Activated CD4-positive, alpha-beta T cell treated with anti-CD3 and anti-CD28 coated beads for 36 hours (primary cell): ENCODE results near the gene CDH5. TPM values are rescaled to one million over a fixed set of nuclear protein-coding genes. Genes with fewer than 3 reads are reported as not detected.

Experiments
- ATAC-seq: fragments of 200-7000 bp; cut with Tn5 transposase; one replicate; pipeline ENCODE4 v1.10.0; 2021; ENCODE audit warnings: mild to moderate bottlenecking, moderate library complexity
- CTCF ChIA-PET: fragments of 350-600 bp; sonication (Branson Sonifier 250); formaldehyde crosslinking; loops from one replicate; lab custom pipeline; 2021; ENCODE audit warnings: antibody characterized with exemption; lab: Charles Lee
- POLR2A ChIA-PET: fragments of 350-600 bp; sonication (Branson Sonifier 250); formaldehyde crosslinking; loops from one replicate; lab custom pipeline; 2021; ENCODE audit warnings: antibody characterized with exemption, inconsistent platforms; lab: Charles Lee
- DNase-seq: peaks from one replicate; pipeline ENCODE4 v3.0.0-alpha.2; 2020
- H3K27ac Mint-ChIP-seq: one replicate; pipeline ENCODE4 v1.8.0; 2021; ENCODE audit warnings: mixed read lengths
- H3K27me3 Mint-ChIP-seq: one replicate; pipeline ENCODE4 v1.8.0; 2021; ENCODE audit warnings: mixed read lengths
- H3K36me3 Mint-ChIP-seq: one replicate; pipeline ENCODE4 v1.8.0; 2021; ENCODE audit warnings: low read depth, mixed read lengths
- H3K4me1 Mint-ChIP-seq: one replicate; pipeline ENCODE4 v1.8.0; 2021; ENCODE audit warnings: mixed read lengths
- H3K4me3 Mint-ChIP-seq: one replicate; pipeline ENCODE4 v1.8.0; 2021; ENCODE audit warnings: mild to moderate bottlenecking, moderate library complexity, mixed read lengths
- H3K9me3 Mint-ChIP-seq: one replicate; pipeline ENCODE4 v1.8.0; 2021; ENCODE audit warnings: low read depth, mixed read lengths
- intact Hi-C, 2 experiments: fragments of 100-400 bp; cut with DNase I in 1 of 2; cut with micrococcal nuclease in 1 of 2; formaldehyde crosslinking; loops; one replicate each; pipeline versions ENCODE4 v1.14.2 to v1.15.1; 2022 to 2024; cut with DNase I, micrococcal nuclease
- total RNA-seq, 2 experiments: library from RNA; stranded (reverse); gene quantifications; one replicate each; pipeline ENCODE4 v1.2.3, GENCODE V29; 2021

CDH5 gene
- total RNA-seq, 2 experiments from 2014 or later, result not detected

DNA sequence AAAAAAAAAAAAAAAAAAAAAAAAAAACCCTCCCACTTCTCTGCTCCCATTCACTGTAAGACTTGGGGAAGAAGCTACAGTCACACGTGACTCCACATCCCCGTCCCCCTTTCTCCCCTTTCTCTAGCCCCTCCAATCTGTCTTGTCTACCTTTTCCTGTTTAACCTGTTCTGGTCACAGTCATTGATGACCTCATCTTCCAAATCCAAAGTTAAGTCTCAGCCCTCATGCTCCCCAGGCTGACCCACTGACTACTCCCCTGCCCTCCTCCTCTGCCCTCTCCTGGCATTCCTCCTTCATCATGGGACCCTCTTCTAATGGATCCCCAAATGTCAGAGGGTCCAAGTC is 1.6 kb upstream of the CDH5 start:
- POLR2A ChIA-PET, result no interaction called here
- no peaks in the 10 kb centered on the region for H3K9me3 Mint-ChIP-seq
- H3K27me3 Mint-ChIP-seq, result peaks cover 39% of the 10 kb centered on the region
- ATAC-seq, result no peak
- DNase-seq, result no peak
- H3K4me1 Mint-ChIP-seq, result no peaks in the 10 kb centered on the region
- CTCF ChIA-PET, result interaction anchor here (0.8 kb wide), 1 partner anchor 8 kb away, joined by 3 read pairs; no protein-coding TSS in a partner anchor
- no peak overlapping the region for H3K4me3 Mint-ChIP-seq
- intact Hi-C loops, result no loop called here
- no peaks in the 10 kb centered on the region for H3K36me3 Mint-ChIP-seq
- H3K27ac Mint-ChIP-seq, result no peak overlapping the region

DNA sequence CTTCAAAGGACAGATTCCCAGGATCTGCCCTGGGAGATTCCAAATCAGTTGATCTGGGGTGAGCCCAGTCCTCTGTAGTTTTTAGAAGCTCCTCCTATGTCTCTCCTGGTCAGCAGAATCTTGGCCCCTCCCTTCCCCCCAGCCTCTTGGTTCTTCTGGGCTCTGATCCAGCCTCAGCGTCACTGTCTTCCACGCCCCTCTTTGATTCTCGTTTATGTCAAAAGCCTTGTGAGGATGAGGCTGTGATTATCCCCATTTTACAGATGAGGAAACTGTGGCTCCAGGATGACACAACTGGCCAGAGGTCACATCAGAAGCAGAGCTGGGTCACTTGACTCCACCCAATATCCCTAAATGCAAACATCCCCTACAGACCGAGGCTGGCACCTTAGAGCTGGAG is 840 bp upstream of the CDH5 start:
- intact Hi-C loops, result no loop called here
- H3K4me3 Mint-ChIP-seq, result no peak overlapping the region
- peaks cover 36% of the 10 kb centered on the region for H3K27me3 Mint-ChIP-seq
- H3K4me1 Mint-ChIP-seq, result no peaks in the 10 kb centered on the region
- ChIA-PET CTCF (interaction anchor here (0.7 to 0.9 kb wide), 4 partner anchors 8 to 26 kb away, joined by 3 to 6 read pairs (median 4); no protein-coding TSS in a partner anchor), POLR2A (no interaction called here)
- H3K27ac Mint-ChIP-seq, result no peak overlapping the region
- DNase-seq, result no peak
- H3K9me3 Mint-ChIP-seq, result no peaks in the 10 kb centered on the region
- no peaks in the 10 kb centered on the region for H3K36me3 Mint-ChIP-seq
- no peak for ATAC-seq

DNA sequence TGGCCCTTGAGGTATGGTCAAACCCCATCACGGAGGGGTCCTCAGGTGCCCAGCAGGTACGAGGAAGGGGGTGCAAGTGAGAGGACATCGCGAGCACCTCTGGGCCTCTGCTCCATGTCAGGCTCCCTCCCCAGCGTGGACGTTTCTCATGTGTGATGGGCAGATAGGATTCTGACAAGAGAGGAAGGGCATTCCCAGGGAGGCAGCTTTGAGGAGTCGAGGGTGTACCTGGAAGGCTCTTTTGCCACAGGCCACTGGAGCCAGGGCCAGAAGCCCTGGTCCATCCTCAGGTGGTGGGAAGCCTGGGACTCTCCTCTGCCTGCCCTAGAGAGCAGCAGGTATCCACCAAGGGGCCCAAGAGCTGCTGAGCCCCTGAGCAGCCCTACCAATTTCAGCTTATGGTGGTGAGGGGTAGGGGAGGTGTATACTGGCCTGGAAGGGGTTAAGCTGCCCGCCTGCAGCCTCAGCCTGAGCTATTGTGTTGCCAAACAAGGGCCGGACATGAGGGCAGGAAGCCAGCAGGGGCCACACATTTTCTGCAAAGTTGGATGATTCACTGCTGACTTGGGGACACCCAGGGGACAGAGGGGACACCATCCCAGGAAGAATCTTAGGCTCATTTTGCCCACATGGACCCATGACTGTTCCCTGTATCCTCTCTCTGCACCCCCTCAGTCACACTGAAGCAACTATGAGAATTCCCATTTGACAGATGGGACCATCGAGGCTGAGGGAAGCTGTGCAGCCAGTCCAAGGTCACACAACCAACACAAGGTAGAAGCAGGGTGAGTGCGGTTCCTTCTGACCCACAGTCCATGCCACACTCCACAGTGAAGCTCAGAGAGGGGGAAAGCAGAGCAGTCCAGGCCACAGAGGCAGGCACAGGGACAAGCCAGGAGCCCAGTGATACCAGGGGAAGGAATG is 1.7 kb downstream of the CDH5 start:
- Mint-ChIP-seq H3K27ac (no peak overlapping the region), H3K27me3 (peaks cover 19% of the 10 kb centered on the region), H3K4me1 (no peaks in the 10 kb centered on the region), H3K4me3 (no peak overlapping the region), H3K9me3 (no peaks in the 10 kb centered on the region), H3K36me3 (no peaks in the 10 kb centered on the region)
- ChIA-PET POLR2A (no interaction called here), CTCF (interaction anchor here (0.9 to 2.1 kb wide), 3 partner anchors 11 to 153 kb away, joined by 3 to 14 read pairs (median 4); no protein-coding TSS in a partner anchor)
- ATAC-seq, result no peak
- no peak for DNase-seq
- intact Hi-C loops, result no loop called here

DNA sequence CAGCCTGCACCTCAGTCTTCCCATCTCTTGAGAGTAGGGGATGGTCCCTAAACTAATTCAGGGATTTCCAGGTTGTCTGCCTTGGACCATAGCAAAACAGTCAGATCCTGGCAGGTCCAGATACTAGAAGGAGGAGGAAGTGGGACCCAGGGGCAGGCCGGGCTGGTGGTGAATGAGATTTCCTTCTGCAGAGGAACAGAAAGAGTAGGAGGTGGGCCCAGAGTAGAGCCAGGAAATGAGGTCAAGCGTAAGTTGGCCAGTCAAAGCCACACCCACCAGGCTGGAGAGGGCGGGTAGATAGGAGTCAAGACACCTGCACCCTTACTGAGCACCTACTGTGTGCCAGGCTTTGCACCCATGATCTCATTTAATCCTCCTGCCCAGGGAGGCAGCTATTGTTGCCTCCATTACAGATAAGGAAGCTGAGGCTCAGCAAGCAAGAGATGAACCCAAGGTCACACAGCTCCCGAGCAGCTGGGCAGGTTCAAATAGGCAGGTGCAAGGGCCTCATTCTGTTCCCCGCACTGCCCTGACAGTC is 2.6 kb downstream of the CDH5 start:
- intact Hi-C loops, result no loop called here
- peaks cover 13% of the 10 kb centered on the region for H3K27me3 Mint-ChIP-seq

DNA sequence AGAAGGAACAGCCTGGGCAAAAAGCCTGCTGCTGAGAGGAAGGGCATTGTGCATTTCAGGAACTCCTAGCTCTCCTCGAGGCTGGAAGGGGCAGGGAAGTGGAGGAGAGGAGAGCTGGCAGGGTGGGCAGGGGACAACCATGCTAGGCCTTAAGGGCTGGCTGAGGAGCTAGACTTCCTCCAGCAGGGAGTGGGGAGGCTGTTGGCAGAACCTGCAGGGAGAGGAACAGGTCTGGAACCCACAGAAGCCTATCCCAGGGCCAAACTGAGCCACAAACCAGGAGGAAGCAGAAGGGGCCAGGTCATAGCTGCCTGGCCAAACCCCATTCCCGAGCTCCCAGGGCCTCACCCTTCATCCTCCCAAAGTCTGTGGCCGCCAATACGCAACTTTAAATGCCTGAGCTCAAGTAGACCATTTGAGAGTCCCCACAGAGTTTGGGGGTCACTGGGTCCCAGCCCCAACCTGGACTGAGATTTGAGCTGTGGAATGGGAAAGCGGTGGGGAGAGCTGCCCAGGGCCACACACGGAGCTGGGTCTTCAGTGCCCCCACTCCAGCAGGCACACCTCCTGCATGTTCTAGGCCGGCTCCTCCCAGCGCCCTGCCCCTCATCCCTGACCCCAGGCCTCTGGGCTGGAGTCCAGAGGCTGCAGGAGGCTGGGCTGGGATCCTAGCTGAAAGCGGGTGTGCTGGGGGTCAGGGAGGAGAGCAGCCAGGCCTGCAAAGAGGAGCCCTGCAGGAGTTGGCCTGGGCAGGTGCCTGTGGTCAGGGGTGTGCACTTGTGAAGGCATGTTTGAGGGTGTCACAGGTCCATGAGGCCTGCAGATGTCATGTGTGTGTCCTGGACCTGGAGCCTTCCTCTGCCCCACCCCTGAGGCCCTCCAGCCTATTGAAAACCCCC is 4.5 kb downstream of the CDH5 start:
- ChIA-PET CTCF (interaction anchor here (0.6 to 2.4 kb wide), 3 partner anchors 13 to 36 kb away, joined by 3 to 15 read pairs (median 7); no protein-coding TSS in a partner anchor), POLR2A (interaction anchor here (0.7 kb wide), 1 partner anchor 103 kb away, joined by 3 read pairs; no protein-coding TSS in a partner anchor)
- Mint-ChIP-seq H3K27me3 (no peaks in the 10 kb centered on the region), H3K27ac (no peak overlapping the region), H3K4me3 (no peak overlapping the region), H3K36me3 (no peaks in the 10 kb centered on the region), H3K4me1 (no peaks in the 10 kb centered on the region), H3K9me3 (no peaks in the 10 kb centered on the region)
- intact Hi-C loops, result no loop called here
- no peak for ATAC-seq
- no peak for DNase-seq

More for the DNA sequence above, 2.6 kb downstream of the CDH5 start:
- DNase-seq (peak; percentile 15), ATAC-seq (peak; percentile 51)
- CTCF ChIA-PET, result interaction anchor here (0.6 to 2.4 kb wide), 4 partner anchors 11 to 230 kb away, joined by 3 to 15 read pairs (median 6); no protein-coding TSS in a partner anchor
- POLR2A ChIA-PET, result no interaction called here
- Mint-ChIP-seq H3K27ac (no peak overlapping the region), H3K4me1 (no peaks in the 10 kb centered on the region), H3K9me3 (no peaks in the 10 kb centered on the region), H3K4me3 (no peak overlapping the region), H3K36me3 (no peaks in the 10 kb centered on the region)

DNA sequence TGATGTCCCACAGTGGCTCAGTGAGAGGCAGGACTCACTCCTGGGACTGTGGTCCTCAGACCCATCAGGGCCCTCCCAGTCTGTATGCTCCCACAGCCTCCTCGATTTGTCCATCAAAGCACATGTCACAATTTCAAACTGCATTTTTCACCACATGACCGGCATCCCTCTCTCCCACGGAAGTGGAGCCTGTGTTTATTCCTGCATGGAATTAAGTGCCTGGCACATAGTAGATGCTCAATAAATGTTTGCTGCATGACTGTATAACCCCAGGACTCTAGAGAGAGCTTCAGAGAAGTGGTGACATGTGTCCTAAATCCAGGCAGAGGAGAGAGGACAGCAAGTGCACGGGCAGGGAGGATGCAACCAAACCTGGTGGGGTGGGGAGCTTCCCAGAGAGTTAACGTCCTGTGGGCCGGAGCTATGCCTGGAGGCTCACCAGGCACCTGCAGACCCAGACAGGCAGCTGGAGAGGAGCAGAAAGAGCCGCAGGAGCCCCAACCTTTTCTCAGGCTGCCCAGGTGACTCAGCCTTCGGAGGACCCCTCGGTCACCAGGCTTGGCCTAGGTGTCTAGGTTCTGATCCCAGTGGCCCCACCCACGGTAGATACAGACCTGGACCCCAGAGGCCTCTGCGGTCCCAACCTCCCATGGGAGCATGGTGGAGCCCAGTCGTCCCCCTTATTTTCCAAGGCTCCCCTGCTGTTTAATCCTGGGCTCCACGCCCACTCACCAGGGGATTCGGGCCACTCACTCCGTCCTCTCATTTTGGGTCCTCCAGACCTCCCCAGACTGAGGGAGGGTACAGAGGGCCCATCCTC is 5.8 kb downstream of the CDH5 start:
- no peak for DNase-seq
- no peaks in the 10 kb centered on the region for H3K27me3 Mint-ChIP-seq
- H3K4me1 Mint-ChIP-seq, result no peaks in the 10 kb centered on the region
- H3K4me3 Mint-ChIP-seq, result no peak overlapping the region
- ATAC-seq, result no peak
- intact Hi-C loops, result no loop called here
- no peaks in the 10 kb centered on the region for H3K36me3 Mint-ChIP-seq
- no peak overlapping the region for H3K27ac Mint-ChIP-seq
- no peaks in the 10 kb centered on the region for H3K9me3 Mint-ChIP-seq
- ChIA-PET CTCF (no interaction called here), POLR2A (no interaction called here)

DNA sequence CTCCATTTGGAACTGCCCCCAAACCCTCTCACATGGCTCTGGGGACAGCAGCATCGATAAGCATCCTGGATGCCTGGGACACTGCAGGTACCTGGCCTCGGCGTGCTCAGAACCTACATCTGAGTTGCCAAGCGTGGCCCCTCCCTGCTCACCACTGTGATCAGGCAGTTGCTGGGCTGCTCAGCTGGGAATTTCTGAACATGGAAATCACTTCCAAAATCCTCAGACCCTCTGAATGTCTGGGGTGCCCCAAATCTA is 6.3 kb downstream of the CDH5 start:
- CTCF ChIA-PET, result no interaction called here
- no peaks in the 10 kb centered on the region for H3K36me3 Mint-ChIP-seq
- no peak overlapping the region for H3K4me3 Mint-ChIP-seq
- intact Hi-C loops, result no loop called here
- H3K4me1 Mint-ChIP-seq, result no peaks in the 10 kb centered on the region
- H3K27me3 Mint-ChIP-seq, result no peaks in the 10 kb centered on the region
- POLR2A ChIA-PET, result no interaction called here
- DNase-seq (no peak), ATAC-seq (no peak)
- H3K9me3 Mint-ChIP-seq, result no peaks in the 10 kb centered on the region
- no peak overlapping the region for H3K27ac Mint-ChIP-seq

DNA sequence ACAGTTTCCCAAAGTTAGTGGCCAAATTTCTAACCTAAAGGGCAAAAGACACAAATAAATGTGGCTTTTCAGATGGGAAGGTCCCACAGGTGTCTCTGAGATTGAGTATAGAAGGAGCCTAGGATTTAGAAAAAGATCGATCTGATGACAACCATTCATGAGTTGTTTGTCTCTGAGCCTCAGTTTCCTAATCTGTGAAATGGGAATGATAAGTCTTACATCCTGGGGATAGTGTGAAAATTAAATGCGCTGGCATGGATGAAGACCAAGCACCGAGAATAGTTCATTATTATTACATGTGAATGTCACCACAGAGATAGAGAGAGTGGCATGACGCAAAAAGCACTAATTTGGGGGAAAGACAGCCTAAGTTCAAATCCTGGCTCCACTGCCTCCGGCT is 7.2 kb downstream of the CDH5 start:
- intact Hi-C loops, result no loop called here
- Mint-ChIP-seq H3K4me3 (no peak overlapping the region), H3K27me3 (no peaks in the 10 kb centered on the region), H3K4me1 (no peaks in the 10 kb centered on the region), H3K27ac (no peak overlapping the region), H3K36me3 (no peaks in the 10 kb centered on the region), H3K9me3 (no peaks in the 10 kb centered on the region)
- ATAC-seq (no peak), DNase-seq (no peak)
- ChIA-PET POLR2A (no interaction called here), CTCF (interaction anchor here (0.7 kb wide), 2 partner anchors 17 to 159 kb away, joined by 3 to 5 read pairs; no protein-coding TSS in a partner anchor)

DNA sequence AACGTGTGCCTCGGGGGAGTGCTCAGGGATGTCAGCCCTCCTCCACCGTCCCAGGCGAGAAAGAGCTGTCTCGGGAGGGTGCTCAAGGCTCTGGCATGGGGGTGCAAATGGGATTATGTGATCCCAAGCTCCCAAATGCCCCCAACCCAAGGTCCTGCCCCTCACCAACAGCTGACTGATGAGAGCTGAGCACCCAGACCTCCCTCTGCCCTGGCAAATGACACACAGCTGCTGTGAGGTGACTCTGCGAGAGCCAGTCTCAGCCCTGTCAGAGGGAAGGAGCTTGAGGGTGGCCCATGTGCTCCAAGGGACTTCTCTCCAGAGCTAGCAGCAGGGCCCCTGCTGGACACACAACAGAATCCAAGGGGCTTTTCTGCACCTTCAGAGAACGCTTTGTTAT is 7.7 kb downstream of the CDH5 start:
- no peaks in the 10 kb centered on the region for H3K27me3 Mint-ChIP-seq
- ATAC-seq (no peak), DNase-seq (no peak)
- ChIA-PET CTCF (no interaction called here), POLR2A (no interaction called here)
- intact Hi-C loops, result no loop called here
- no peaks in the 10 kb centered on the region for H3K4me1 Mint-ChIP-seq
- H3K9me3 Mint-ChIP-seq, result no peaks in the 10 kb centered on the region
- no peak overlapping the region for H3K4me3 Mint-ChIP-seq
- no peaks in the 10 kb centered on the region for H3K36me3 Mint-ChIP-seq
- H3K27ac Mint-ChIP-seq, result no peak overlapping the region

DNA sequence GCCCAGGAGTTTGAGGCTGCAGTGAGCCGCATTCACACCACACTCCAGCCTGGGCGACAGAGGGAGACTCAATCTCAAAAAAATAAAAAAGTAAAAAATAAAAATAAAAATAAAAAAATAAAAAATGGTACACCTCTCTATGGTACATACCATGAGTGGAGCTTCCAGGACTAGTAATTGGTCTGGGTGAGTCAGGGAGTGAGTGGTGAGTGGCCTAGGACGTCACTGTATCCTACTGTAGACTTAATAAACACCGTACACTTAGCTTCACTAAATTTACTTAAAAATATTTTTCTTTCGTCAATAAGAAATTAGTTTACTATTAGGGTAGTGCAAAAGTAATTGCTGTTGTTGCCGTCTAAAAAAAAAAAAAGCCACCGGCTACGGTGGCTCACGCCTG is 9.0 kb downstream of the CDH5 start:
- intact Hi-C loops, result no loop called here
- Mint-ChIP-seq H3K27me3 (no peaks in the 10 kb centered on the region), H3K4me3 (no peak overlapping the region), H3K36me3 (no peaks in the 10 kb centered on the region), H3K27ac (no peak overlapping the region), H3K9me3 (peaks cover 3% of the 10 kb centered on the region), H3K4me1 (no peaks in the 10 kb centered on the region)
- ChIA-PET POLR2A (no interaction called here), CTCF (interaction anchor here (1.2 kb wide), 1 partner anchor 17 kb away, joined by 5 read pairs; no protein-coding TSS in a partner anchor)
- ATAC-seq, result no peak
- DNase-seq, result no peak

DNA sequence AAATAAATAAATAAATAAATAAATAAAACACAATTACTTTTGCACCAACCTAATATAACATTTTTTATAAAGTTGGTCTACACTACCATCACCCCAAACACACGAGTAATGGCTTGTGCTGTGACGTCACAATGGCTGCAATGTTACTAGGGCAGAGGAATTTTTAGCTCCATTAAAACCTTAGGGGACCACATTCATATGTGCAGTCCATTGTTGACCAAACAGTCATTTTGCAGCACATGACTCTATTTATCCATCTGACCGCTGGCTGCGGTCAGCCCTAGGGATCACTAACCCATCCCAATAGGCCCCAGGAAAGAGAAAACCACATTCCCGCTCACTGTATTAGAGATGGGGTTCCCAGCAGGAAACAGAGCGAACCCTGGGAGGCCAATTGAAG is 9.6 kb downstream of the CDH5 start:
- no peaks in the 10 kb centered on the region for H3K27me3 Mint-ChIP-seq
- POLR2A ChIA-PET, result no interaction called here
- no peak for ATAC-seq
- H3K27ac Mint-ChIP-seq, result no peak overlapping the region
- no peak for DNase-seq
- no peaks in the 10 kb centered on the region for H3K36me3 Mint-ChIP-seq
- intact Hi-C loops, result no loop called here
- CTCF ChIA-PET, result interaction anchor here (1.2 kb wide), 1 partner anchor 18 kb away, joined by 5 read pairs; no protein-coding TSS in a partner anchor
- H3K4me3 Mint-ChIP-seq, result no peak overlapping the region
- peaks cover 3% of the 10 kb centered on the region for H3K9me3 Mint-ChIP-seq
- no peaks in the 10 kb centered on the region for H3K4me1 Mint-ChIP-seq
